ENCODE measurements around the gene TNPO1.

DNA sequence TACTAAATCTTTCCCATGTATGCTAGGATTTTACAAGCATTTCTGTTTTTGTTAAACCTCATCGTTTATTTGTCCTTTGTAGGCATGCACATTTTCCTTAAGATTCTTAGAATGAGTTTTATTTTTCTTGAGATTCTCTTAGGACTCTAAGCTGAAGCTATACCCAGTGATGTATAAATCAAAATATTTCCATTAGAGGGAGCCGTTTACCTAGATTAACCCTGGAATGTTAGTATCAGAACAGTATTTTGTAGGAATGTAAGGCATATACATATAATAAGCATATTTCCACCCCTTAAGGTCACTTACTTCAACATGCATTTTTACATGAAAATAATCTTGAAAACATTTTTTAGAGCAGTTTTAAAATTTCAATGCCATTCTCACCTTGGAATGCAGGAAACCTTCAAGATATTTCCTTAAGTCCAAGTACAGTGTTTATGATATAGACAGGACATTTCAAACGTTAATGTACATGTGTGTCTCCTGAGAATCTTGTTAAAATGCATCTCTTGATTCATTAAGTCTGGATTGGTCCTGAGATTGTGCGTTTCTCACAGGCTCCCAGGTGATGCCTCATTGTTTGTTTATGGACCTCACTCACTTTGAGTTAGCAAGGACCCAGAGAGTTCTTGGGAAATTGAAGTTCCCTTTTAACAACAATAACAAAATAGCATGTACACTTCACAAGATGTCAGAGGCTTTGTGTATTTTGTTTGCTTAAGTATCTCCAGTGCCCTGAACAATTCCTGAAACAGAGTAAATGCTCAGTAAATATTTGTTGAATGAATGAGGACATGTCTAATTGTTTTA, 104.4 kb downstream of the TNPO1 start:
- TF ChIP-seq POLR2AphosphoS5 (IDR thresholded peaks at IDR 0.05) (no peak), POLR2A (IDR thresholded peaks at IDR 0.05) (no peak), EP300 (IDR thresholded peaks at IDR 0.05) (no peak)
- TF ChIP-seq, protein P1, sequence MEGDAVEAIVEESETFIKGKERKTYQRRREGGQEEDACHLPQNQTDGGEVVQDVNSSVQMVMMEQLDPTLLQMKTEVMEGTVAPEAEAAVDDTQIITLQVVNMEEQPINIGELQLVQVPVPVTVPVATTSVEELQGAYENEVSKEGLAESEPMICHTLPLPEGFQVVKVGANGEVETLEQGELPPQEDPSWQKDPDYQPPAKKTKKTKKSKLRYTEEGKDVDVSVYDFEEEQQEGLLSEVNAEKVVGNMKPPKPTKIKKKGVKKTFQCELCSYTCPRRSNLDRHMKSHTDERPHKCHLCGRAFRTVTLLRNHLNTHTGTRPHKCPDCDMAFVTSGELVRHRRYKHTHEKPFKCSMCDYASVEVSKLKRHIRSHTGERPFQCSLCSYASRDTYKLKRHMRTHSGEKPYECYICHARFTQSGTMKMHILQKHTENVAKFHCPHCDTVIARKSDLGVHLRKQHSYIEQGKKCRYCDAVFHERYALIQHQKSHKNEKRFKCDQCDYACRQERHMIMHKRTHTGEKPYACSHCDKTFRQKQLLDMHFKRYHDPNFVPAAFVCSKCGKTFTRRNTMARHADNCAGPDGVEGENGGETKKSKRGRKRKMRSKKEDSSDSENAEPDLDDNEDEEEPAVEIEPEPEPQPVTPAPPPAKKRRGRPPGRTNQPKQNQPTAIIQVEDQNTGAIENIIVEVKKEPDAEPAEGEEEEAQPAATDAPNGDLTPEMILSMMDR (IDR thresholded peaks at IDR 0.05) = peak in 2 of 7 experiments; percentile 20 to 22
